DOHH2 (cell line): Measurements from ENCODE around the gene FOXP2.
"Not testable (repeated sequence)": the region's sequence is repeated elsewhere in the genome, so short reads cannot be mapped to it uniquely, and the experiment has no call there.

Experiments used
- H3F3A ChIP-seq: fragments of 200-600 bp; sonication (generic), shearing (Covaris generic); 2 replicates; pipeline ENCODE4 v1.6.0; 2016; ENCODE audit warnings: antibody characterized with exemption, mild to moderate bottlenecking; ENCODE audit not compliant: control insufficient read depth, insufficient read depth
- H3K27ac ChIP-seq: fragments of 200-600 bp; sonication (generic); 2 replicates; pipeline ENCODE4 v1.5.1; 2014; ENCODE audit warnings: low read depth, mild to moderate bottlenecking, low read length, moderate library complexity
- H3K27me3 ChIP-seq: fragments of 200-600 bp; sonication (generic); 2 replicates; pipeline ENCODE4 v1.6.1; 2014; ENCODE audit warnings: mild to moderate bottlenecking, low read length, mixed read lengths; ENCODE audit not compliant: control insufficient read depth
- H3K36me3 ChIP-seq: fragments of 200-600 bp; sonication (generic); 2 replicates; pipeline ENCODE4 v1.6.1; 2014; ENCODE audit warnings: mild to moderate bottlenecking, low read length, moderate library complexity, mixed read lengths; ENCODE audit not compliant: control insufficient read depth
- H3K4me1 ChIP-seq: fragments of 200-600 bp; sonication (generic); 2 replicates; pipeline ENCODE4 v1.6.1; 2014; ENCODE audit warnings: mild to moderate bottlenecking, low read length, mixed read lengths; ENCODE audit not compliant: control insufficient read depth
- H3K4me2 ChIP-seq: fragments of 200-600 bp; sonication (generic); 2 replicates; pipeline ENCODE4 v1.6.0; 2014; ENCODE audit warnings: mild to moderate bottlenecking, low read length, moderate library complexity
- H3K4me3 ChIP-seq: fragments of 200-600 bp; sonication (generic); 2 replicates; pipeline ENCODE4 v1.5.1; 2014; ENCODE audit warnings: mild to moderate bottlenecking, low read length, mixed read lengths
- H3K79me2 ChIP-seq: fragments of 200-600 bp; sonication (generic); 2 replicates; pipeline ENCODE4 v1.6.1; 2014; ENCODE audit warnings: mild to moderate bottlenecking, low read length, mixed read lengths; ENCODE audit not compliant: control insufficient read depth
- H3K9me2 ChIP-seq: fragments of 200-600 bp; sonication (generic); replicated peaks from 2 replicates; pipeline ENCODE4 v1.6.1; 2014; ENCODE audit warnings: mild to moderate bottlenecking, low read length, mixed read lengths; ENCODE audit not compliant: control insufficient read depth
- H3K9me3 ChIP-seq: fragments of 200-600 bp; sonication (generic); 2 replicates; pipeline ENCODE4 v1.6.1; 2014; ENCODE audit warnings: antibody characterized with exemption, low read length, mixed read lengths; ENCODE audit not compliant: control insufficient read depth, insufficient read depth
- H4K20me1 ChIP-seq: fragments of 200-600 bp; sonication (generic); 2 replicates; pipeline ENCODE4 v1.6.0; 2014; ENCODE audit warnings: low read depth, mild to moderate bottlenecking, antibody characterized with exemption, low read length, moderate library complexity; ENCODE audit not compliant: control insufficient read depth, insufficient read depth
- CTCF ChIP-seq: fragments of 200-600 bp; sonication (generic); IDR thresholded peaks from one replicate; pipeline ENCODE4 v1.5.1; 2014; ENCODE audit warnings: antibody characterized with exemption, mild to moderate bottlenecking, low read depth, low read length; ENCODE audit not compliant: poor library complexity, severe bottlenecking
- EZH2phosphoT487 ChIP-seq: fragments of 200-600 bp; sonication (generic); IDR thresholded peaks from 2 replicates; pipeline ENCODE4 v1.6.1; 2017; ENCODE audit warnings: borderline replicate concordance, mild to moderate bottlenecking, antibody characterized with exemption, low read length, moderate library complexity, mixed read lengths

FOXP2 gene

GRCh38 chr7:114439581-114439980 lies 25.0 kb downstream of the FOXP2 start:
- Histone ChIP-seq H4K20me1 (no peaks in the 10 kb centered on the region), H3K4me1 (no peaks in the 10 kb centered on the region), H3K79me2 (no peaks in the 10 kb centered on the region), H3K9me2 (no peaks in the 10 kb centered on the region), H3K27ac (no peak overlapping the region), H3K9me3 (no peaks in the 10 kb centered on the region), H3K36me3 (no peaks in the 10 kb centered on the region), H3K4me3 (no peak overlapping the region), H3K27me3 (no peaks in the 10 kb centered on the region), H3K4me2 (no peak overlapping the region), H3F3A (no peaks in the 10 kb centered on the region)
- no peak for TF ChIP-seq CTCF
- TF ChIP-seq EZH2phosphoT487, result no peak

- not testable (repeated sequence) for H3K4me3 ChIP-seq, H3K4me1 ChIP-seq, H3K36me3 ChIP-seq, H3K4me2 ChIP-seq, H3K79me2 ChIP-seq, H4K20me1 ChIP-seq, H3K27me3 ChIP-seq, H3F3A ChIP-seq, H3K9me2 ChIP-seq, H3K9me3 ChIP-seq, H3K27ac ChIP-seq
These were observed 26.3 kb downstream of the FOXP2 start for GRCh38 chr7:114440927-114441326.

GRCh38 chr7:114444196-114444595 lies 29.6 kb downstream of the FOXP2 start:
- no peaks in the 10 kb centered on the region for H3K36me3 ChIP-seq
- H3K4me2 ChIP-seq, result no peak overlapping the region
- no peak for TF ChIP-seq EZH2phosphoT487
- no peak for TF ChIP-seq CTCF
- no peak overlapping the region for H3K4me3 ChIP-seq
- H4K20me1 ChIP-seq, result no peaks in the 10 kb centered on the region
- no peaks in the 10 kb centered on the region for H3K79me2 ChIP-seq
- H3F3A ChIP-seq, result no peaks in the 10 kb centered on the region
- no peaks in the 10 kb centered on the region for H3K27me3 ChIP-seq
- H3K4me1 ChIP-seq, result no peaks in the 10 kb centered on the region
- no peak overlapping the region for H3K27ac ChIP-seq
- H3K9me2 ChIP-seq, result no peaks in the 10 kb centered on the region
- no peaks in the 10 kb centered on the region for H3K9me3 ChIP-seq

GRCh38 chr7:114450431-114450830 lies 35.8 kb downstream of the FOXP2 start:
- Histone ChIP-seq H4K20me1 (no peaks in the 10 kb centered on the region), H3K4me1 (no peaks in the 10 kb centered on the region), H3K9me3 (no peaks in the 10 kb centered on the region), H3K4me3 (no peak overlapping the region), H3K4me2 (no peak overlapping the region), H3K36me3 (no peaks in the 10 kb centered on the region), H3K79me2 (no peaks in the 10 kb centered on the region), H3K27ac (no peak overlapping the region), H3K27me3 (no peaks in the 10 kb centered on the region), H3K9me2 (no peaks in the 10 kb centered on the region), H3F3A (no peaks in the 10 kb centered on the region)
- TF ChIP-seq EZH2phosphoT487 (no peak), CTCF (no peak)
